Dedifferentiated amniotic fluid mesenchymal stem cell (primary cell): ENCODE data around the gene PIP5KL1.

Experiments used
- DNase-seq: peaks from one replicate; pipeline ENCODE4 v3.0.0-alpha.2; 2016; ENCODE audit errors: extremely low spot score

The PIP5KL1 gene

DNA sequence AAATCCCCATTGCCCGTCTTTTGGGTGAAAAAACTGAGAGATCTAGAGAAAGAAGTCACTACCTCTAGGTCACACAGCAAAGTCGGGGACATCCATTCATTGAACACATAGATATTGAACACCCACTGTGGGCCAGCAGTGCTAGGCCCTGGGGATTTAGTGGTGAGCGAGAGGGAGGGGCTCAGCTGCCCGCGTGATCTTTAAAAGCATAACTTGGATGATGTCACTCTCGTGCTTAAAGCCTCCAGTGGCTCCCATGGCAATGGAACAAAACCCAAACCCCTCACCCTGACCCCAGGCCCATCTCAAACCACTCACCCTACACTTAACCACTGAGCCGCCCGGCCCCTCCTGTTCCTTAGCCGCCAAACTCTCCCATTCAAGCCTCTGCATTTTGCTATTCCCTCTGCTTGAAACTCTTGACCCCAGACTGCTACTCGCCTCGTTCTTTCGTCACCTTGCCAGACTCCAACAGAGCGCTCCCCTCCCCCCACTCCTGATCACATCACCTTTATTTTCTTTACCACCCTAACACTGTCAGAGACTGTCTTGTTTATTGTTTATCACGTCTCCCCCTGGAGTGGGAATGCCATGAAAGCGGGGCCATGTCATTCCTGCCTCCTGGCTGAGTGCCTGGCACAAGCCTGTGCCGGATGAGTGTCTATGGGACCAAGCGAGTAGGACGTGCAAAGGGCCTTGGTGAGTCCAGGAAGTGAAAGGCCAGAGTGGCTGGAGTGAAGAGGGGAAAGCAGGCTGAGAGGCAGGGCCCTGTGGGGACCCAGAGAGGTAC is 710 bp upstream of the PIP5KL1 start:
- DNase-seq: peak; percentile 52

DNA sequence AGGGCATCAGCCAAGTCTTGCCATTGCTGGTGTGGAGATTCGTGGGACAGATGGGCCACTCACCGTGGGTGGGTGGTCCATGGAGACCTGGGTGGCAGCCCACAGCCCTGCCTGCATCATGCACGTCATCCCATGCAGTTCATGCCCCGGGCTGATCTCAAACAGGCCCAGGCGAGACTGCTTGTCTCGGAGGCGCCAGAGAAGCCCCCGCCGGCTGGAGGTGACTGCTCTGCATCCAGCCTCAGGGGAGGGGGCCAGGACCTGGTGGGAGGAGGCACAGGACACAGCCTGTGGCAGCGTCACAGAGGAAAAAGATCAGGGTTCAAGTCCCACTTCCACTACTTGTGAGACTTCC is 975 bp downstream of the PIP5KL1 start:
- no peak for DNase-seq

DNA sequence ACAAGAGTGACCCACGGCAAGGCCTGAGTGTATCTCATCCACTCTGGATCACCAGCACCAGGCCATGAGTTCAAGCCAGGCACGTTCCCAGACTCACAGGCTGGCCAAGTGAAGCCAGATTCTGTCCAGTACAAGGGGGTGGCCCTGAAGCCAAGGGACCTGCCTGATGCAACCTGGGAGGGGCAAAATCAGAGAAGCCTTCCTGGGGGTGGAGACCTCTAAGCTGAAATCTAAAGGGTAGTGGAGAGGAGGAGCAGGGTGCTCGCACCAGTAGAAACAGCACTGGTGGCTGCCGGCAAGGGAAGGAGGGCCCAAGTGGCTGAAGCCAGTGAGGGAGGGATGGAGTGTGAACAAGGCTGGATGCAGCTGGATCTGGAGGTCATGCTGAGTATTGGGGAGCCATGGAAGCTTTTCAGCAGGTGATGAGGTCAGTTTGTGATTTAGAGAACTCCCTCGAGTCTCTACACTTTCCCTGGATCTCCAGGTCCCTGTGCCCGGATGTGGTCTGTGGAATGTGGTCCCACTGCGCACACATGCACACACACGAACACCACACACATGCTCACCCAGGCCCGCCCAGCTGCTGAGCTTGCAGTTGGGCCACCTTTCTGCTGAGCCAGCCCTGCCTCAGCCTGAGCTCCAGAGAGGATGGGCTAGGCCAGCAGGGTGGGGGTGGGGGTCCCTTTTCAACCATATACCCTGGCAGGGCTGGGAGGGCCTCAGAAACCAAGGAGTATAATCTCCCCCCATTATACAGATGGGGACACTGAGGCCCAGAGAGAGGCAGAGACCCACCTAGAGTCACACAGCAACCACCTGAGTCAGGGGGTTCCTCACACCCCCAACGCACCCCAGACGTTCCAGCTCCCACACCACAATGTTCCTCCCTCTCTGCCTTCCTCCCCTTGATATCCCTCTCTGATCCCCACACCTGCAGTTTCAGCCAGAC is 1.6 kb downstream of the PIP5KL1 start:
- no peak for DNase-seq

DNA sequence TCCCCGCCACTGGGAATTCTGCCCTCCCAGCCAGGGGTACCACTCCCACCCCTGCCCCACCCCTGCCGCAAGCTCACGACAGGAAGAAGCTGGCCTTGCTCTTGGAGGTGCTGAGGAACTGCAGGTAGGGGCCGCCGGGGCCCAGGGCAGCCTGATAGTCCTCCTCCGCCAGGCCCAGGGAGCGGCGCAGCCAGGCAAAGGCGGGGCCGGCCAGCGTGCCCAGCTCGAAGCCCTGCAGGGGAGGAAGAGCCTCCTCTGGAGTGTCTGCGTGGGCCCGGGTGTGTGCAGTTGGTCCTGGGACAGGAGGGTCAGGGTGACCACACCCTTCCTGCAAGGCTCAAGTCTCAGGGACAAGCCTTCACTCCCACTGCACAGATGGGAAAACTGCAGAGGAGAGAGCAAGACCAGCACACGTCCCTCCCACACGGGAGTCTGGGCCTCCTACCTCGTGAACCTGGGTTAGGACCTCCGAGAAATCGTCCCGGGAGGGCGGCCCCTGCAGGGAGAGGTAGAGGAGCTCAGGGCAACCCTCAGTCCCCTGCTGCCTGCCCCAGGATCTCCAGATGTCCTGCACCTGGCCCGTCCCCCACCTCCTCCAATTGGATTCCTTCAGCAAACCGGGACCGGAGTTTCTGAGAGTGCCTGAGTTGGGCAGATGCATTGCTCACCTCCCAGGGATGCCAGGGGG is 2.4 kb downstream of the PIP5KL1 start:
- DNase-seq: no peak

DNA sequence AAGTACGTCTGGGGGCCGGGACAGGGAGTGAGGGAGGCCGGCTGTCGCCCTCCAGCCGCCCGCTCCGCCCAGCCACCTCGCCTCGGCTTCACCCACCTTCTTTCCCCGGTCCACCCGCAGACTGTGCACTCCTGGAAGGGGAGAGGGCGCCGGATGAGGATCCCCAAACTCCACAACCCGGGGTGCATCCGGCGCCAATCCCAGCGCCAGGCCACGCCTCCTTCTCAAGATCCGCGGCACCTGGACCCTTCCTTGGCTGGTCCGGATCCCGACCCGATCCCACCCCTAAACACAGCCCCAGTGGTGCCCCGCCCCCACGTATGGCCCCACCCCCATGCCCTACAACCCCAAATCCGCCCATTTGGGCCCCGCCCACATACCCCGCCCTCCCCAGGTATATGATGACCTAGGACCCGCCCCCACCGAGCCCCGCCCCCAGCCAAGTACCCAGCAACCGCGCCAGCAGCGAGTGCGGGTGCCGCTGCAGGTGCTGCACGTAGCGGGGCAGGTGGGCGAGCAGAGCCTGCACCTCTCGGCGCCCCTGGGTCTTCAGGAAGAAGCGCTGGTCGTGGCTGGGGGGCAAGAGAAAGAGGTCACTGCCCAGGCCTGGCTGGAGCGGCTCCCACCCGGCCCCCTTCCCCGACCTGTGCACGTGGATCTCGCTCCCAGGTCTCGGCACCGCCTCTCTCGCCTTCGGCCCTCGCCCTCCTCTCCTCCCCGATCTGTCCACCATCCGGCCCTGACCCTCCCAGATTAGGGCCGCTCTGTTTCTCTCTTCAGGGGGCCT is 3.2 kb downstream of the PIP5KL1 start:
- DNase-seq: no peak

DNA sequence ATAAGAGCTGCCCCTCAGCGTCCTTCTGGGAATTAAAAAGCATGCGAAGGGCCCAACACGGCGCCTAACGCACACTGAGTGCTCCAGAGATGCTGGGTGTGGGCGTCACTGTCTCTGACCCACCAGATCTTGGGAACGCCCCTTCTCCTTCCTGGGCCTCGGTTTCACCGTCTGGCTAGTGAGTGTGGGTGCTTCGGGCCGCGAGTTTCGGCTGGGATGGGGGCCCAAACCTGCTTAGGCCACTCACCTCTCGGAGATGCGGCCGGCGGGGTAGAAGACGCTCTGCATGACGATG is 3.7 kb downstream of the PIP5KL1 start:
- DNase-seq: no peak

DNA sequence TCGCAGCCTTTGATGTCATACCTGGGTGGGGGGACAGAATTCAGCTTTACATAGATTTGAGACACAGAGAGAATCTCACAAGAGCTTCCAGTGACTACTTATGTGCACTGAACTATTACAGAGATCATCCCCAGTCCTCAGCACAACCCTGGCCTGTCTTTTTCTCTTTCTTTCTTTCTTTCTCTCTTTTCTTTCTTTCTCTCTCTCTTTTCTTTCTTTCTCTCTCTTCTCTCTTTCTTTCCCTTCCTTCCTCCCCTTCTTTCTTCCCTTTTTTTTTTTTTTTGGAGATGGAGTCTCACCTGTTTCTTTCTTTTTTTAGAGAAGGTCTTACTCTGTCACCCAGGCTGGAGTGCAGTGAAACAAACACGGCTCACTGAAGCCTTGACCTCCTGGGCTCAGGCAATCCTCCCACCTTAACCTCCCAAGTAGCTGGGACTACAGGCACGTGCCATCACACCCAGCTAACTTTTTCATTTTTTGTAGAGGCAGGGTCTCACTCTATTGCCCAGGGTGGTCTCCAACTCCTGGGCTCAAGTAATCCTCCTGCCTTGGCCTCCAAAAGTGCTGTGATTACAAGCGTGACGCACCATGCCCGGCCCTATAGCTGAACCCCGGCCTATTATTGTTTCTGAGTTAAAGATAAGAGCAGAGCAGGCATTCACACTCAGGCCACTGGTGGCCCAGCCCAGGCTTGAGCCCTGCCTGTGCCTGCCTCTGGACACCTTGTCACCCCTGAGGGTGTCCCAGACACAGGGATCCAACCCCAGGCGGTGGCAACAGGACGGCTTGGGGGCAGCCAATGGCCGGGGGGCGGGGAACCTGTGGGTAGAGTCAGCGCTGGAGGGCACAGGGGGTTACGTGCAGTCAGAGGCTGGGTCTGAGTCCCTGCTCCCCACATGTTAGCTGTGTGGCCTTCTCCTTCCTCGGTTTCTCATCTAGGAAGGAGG is 4.3 kb downstream of the PIP5KL1 start:
- DNase-seq: no peak

DNA sequence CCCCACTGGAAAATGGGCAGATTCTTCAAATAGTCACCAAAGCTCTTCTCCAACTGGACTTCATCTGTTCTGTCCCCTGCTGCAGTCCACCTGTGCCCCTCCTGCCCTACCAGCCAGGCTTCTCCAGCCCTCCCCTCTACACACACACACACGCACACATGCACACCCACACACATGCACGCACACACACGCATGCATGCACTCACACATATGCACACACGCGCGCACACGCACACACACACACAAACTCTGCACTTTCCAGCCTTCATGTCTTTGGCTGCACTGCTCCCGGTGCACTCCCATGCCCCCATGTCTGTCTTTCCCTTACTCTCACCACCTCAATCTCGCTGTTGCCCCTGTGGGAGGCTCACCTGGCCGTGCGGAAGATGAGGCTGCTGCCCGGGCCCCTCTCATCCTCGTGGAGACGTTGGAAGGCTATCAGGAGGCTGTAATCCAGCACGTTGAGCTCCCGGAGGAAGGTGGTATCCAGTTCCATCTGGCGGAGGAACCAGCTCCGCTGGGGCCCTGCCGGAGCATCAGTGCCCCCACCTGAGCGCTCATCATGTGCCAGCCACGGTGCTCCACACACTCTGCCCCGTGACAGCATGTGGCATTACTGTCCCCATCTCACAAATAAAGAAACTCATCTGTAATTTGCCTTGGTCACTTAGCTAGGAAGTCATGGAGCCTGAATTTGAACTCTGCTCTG is 5.7 kb downstream of the PIP5KL1 start:
- DNase-seq: no peak

DNA sequence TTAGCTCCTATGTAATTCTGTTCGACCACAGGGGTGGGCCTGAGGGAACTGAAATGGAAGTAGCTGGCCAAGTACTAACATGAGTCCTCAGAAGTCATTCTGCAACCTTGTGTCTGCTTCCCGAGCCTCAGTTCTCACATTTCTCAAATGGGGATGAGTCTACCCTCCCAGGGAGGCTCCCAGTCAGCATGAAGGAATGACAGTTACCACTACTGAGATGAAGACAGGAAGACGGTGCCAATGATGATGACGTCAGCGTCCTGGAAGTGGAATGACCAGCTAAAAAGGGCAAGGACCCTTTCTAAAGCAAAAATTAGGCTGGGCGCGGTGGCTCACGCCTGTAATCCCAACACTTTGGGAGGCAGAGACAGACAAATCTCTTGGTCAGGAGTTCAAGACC is 6.8 kb downstream of the PIP5KL1 start:
- peak; percentile 80 for DNase-seq

DNA sequence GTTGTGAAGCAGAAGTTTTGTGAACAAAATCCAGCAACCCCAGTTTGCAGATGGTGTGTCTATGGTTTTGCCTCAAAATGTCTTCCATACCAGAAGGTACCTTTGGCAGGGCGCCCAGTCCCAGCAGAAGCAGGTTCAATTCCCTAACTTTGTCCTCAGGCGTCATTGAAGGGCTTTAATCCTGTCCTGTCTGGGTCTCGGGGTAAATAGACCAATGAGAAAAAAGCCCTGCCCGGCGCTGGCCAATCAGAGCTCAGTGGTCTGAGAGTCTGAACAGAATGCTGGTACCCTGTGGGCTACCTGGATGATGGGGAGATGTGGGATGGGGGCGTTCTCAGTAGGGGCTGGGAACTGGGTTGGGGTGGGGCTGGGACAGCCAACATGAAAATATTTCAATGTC is 7.5 kb downstream of the PIP5KL1 start:
- no peak for DNase-seq

DNA sequence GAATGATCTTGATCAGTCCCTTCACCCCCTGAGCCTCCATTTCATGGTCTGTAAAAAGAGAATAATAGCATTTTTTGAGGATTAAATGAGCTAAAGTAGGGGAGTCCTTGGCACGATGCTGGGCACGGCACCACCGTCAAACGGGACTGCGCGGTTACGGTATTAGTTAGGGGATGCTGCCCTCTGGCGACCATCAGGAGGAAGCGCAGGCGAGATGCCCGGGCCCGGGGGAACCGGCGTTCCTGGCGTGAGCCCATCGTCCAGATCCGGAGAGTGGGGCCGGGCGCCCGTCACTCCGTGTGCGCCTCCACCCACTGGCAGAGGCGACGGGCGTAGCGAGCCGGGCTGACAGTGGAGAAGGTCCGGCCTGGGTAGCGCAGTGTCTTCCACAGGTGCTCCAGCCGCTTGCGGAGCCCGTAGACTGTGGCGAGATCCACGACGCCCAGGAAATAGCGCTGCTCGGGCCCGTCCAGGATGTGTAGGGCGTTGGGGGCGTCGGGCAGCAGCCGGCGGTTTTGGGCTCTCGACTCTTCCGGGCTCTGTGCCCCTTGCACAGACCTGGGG is 8.9 kb downstream of the PIP5KL1 start:
- DNase-seq: no peak

DNA sequence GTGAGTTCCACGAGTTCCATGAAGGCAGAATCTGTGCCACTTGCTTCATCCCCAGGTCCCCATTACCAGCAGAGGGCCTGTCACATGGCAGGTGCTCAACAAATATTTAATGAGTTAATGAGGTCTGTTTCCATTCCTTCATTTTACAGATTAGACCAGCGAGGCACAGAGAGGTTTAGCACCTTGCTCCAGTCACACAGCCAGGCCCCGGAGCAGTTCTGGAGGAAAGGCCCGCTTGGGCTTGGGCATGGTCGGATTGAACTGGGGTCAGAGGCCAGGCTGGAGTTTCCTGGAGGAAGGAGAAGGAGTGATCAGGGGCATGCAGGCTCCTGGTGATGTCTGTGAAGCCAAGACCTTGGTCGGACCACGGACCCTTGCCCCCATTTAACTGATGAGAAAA is 9.8 kb downstream of the PIP5KL1 start:
- no peak for DNase-seq

DNA sequence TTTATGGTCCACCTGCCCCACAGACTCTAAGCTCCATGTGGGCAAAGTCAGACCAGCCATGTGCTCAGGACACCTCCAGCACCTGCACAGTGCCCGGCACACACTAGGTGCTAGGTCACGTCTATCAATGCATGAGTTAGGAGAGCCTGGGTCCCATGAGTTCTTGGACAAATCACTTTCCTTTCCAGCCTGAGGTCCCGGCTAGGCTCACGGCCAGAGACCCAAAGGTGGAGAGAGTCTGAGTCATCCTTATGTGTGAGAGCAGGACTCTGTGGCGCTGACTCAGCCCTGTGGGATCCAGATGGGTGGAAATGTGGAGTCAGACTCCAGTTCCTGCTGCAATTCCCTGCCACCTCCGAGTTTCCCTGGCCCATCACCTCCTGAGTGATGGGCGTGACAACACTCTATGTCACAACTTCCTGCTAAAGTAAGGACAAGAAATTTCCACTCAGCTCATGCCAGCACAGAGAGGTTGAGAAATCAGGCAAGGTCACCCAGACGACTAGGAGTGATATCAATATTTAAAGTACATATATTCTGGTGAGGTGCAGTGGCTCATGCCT is 11.2 kb downstream of the PIP5KL1 start:
- DNase-seq: peak; percentile 95

DNA sequence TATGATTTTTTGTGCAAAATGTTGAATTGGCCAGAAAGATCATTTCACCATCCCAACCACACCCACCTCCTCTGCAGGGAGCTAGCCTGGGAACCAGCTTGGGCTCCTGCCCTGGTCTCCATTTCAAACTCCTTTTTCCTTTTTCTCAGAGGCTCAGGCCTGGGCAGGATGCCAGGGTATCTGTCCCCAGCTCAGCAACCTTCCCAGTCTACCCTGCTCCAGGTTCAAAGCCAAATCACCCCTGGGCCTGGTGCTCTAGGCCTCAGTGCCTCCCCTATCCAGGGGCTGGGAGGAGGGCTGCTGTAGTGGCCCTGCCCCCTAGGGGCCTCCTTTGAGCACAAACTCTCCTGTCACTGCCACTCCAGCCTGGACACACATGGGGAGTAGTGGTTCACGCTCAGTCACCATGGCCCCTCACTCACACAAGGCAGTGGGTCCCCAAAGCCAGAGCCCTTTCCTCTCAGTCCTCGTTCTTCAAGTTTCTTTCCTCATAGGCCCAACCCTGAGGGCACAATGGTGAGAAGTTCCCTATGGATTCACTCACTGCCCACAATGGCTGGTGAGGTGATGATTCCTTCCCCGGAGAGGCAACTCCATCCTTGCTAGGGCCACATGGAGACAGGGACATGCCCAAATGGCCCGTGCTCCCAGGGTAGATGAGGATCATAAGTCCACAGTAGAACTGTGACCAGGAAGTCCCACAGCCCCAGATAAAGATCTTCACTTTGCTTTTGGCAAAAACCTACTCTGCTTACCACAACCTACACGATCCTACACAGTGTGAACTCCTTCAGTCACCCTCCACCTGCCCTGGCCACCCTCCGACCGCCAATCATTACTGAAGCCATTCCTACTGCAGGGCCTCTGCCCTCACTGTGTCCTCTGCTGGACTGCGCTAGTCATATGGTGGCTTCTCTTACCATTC is 12.1 kb downstream of the PIP5KL1 start:
- no peak for DNase-seq

DNA sequence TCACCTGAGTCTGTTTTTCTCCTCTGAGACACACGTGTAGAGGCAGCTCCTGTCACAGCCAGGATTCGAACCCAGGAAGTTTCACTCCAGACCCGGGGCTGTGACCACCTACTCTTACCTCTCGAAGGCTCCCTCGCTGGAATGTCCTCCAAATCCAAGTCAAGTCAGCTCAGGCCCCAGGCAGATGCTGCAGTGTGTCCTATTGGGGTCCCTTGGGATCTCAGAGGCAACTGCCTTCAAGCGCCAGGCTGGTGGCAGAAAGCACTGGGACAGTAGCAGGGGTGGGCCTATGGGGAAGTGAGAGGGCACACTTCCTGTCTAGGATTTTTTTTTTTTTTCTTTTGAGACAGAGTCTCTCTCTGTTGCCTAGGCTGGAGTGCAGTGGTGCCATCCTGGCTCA is 13.0 kb downstream of the PIP5KL1 start:
- DNase-seq: no peak

DNA sequence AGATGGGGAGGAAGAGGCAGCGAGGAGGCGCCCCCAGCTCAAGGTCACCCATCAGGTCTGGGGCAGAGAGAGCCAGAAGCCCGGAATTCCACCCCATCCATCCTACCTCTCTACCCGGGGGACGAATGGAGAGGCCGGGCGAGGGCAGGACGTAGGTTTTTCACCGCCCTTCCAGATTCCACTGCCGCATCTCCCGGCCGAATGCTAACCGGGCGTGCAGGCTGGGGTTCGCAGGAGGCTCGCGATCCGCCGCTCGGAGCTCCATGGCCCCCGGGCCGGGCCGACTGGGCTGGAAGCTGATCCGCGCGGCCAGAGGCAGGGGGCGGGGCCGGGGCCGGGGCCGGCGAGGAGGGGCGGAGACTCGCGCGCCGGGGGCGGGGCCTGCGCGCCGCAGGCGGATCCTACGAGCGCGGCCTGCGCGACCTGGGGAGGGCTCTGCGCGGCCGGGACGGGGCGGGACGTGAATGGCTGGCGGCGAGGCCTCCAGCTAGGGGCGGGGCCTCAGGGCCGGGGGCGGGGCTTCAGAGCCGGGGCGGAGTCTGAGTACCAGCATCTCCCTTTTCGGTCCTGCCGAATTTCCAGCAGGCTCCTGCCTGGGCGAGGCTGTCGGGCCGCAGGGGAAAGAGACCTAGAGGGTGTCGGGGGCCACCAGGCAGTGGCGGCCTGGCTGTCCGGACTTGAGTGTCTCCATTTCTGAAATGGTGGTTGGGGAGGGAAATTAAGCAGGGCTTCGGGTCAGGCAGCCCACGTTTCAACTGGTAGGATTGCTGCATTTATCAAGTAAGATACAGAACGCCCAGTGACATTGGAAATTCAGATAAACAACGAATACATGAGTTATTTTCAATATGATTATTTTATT is 13.6 kb downstream of the PIP5KL1 start, which contains the start of gene ST6GALNAC4:
Gene ST6GALNAC4, minus strand, starts transcription at position 322 of the 862 bp plus-strand sequence. CDS start 622 bp downstream, outside the sequence.
- DNase-seq: peak; percentile 88
